GM12878 (cell line): ENCODE results near the gene IFT122. TPM values are rescaled to one million over a fixed set of nuclear protein-coding genes. Genes with fewer than 3 reads are reported as not detected.
"Not testable (repeated sequence)": the region's sequence is repeated elsewhere in the genome, so short reads cannot be mapped to it uniquely, and the experiment has no call there.

Experiments used
- ATAC-seq: fragments of 200-7000 bp; cut with Tn5 transposase; 3 replicates; pipeline ENCODE4 v1.9.1; 2020; ENCODE audit warnings: mild to moderate bottlenecking, moderate library complexity
- BruUV-seq: library from RNA; stranded (reverse); fragments of 400-500 nt; replicated peaks from 2 replicates; lab custom pipeline; 2021; lab: Mats Ljungman, UMichigan
- CTCF ChIA-PET: fragments of 300-600 bp; sonication (Branson Sonifier 250); formaldehyde crosslinking; extraction: SDS; loops from one replicate; lab custom pipeline; 2021; ENCODE audit warnings: inconsistent platforms; lab: Yijun Ruan, JAX
- POLR2A ChIA-PET: fragments of 350-600 bp; formaldehyde crosslinking; extraction: SDS; loops from one replicate; lab custom pipeline; 2021; ENCODE audit warnings: inconsistent platforms; lab: Charles Lee
- RAD21 ChIA-PET: fragments of 300-600 bp; sonication (Branson Sonifier 250); formaldehyde crosslinking; loops from one replicate; lab custom pipeline; 2023; ENCODE audit warnings: antibody characterized with exemption; ENCODE audit not compliant: unreplicated experiment; lab: Charles Lee
- SMC1A ChIA-PET: fragments of 300-600 bp; sonication (Branson Sonifier 250); formaldehyde crosslinking; loops from one replicate; lab custom pipeline; 2023; ENCODE audit not compliant: unreplicated experiment, uncharacterized antibody; lab: Charles Lee
- DNase-seq: peaks from one replicate; pipeline ENCODE4 v3.0.0-alpha.2; 2011; ENCODE audit warnings: low read depth, low spot score
- FAIRE-seq: peaks from 3 replicates; lab custom pipeline; 2011; peaks lifted over from hg19 to GRCh38; lab: Jason Lieb, UNC
- H2AFZ ChIP-seq: 2 replicates; pipeline ENCODE4 v1.6.0; 2011; ENCODE audit warnings: low read depth, low read length, control low read depth; ENCODE audit not compliant: control insufficient read depth
- H3K27ac ChIP-seq: 2 replicates; pipeline ENCODE4 v1.5.1; 2011; ENCODE audit warnings: control low read depth; ENCODE audit not compliant: control insufficient read depth, insufficient read depth
- H3K27me3 ChIP-seq, 2 experiments: replicated peaks in 1 of 2; 2 replicates each; pipeline versions ENCODE4 v1.6.0 to v1.6.1; 2011; ENCODE audit warnings: low read length in 1 of 2; ENCODE audit not compliant: control insufficient read depth in 2 of 2, insufficient read depth in 2 of 2
- H3K36me3 ChIP-seq, 2 experiments: 2 replicates each; pipeline ENCODE4 v1.5.1; 2011; ENCODE audit warnings: low read length in 1 of 2; ENCODE audit not compliant: control insufficient read depth in 2 of 2, insufficient read depth in 2 of 2
- H3K4me1 ChIP-seq: 2 replicates; pipeline ENCODE4 v1.6.1; 2011; ENCODE audit warnings: mild to moderate bottlenecking, low read length, moderate library complexity, mixed read lengths; ENCODE audit not compliant: control insufficient read depth, insufficient read depth
- H3K4me2 ChIP-seq: 2 replicates; pipeline ENCODE4 v1.6.0; 2011; ENCODE audit warnings: control low read depth; ENCODE audit not compliant: control insufficient read depth, insufficient read depth
- H3K4me3 ChIP-seq: fragments of 200-600 bp; sonication (generic); 2 replicates; pipeline ENCODE4 v1.5.1; 2016
- H3K79me2 ChIP-seq: 2 replicates; pipeline ENCODE4 v1.6.0; 2011; ENCODE audit warnings: low read length; ENCODE audit not compliant: control insufficient read depth, insufficient read depth
- H3K9ac ChIP-seq: 2 replicates; pipeline ENCODE4 v1.8.0; 2011; ENCODE audit warnings: low read length, control low read depth, mixed read lengths; ENCODE audit not compliant: control insufficient read depth, insufficient read depth
- H3K9me3 ChIP-seq: replicated peaks from 3 replicates; pipeline ENCODE4 v1.5.1; 2011; ENCODE audit warnings: mild to moderate bottlenecking, low read length; ENCODE audit not compliant: control insufficient read depth, insufficient read depth
- H4K20me1 ChIP-seq: 2 replicates; pipeline ENCODE4 v1.6.0; 2011; ENCODE audit not compliant: control insufficient read depth, insufficient read depth
- FOXK2 ChIP-seq: fragments of 450-650 bp; IDR thresholded peaks from 2 replicates; pipeline ENCODE4 v1.6.1; 2017; ENCODE audit warnings: mild to moderate bottlenecking, moderate library complexity
- FOXM1 ChIP-seq: IDR thresholded peaks from 2 replicates; pipeline ENCODE4 v1.6.1; 2012; ENCODE audit warnings: low read depth, mild to moderate bottlenecking, inconsistent platforms, low read length, moderate library complexity
- MYB ChIP-seq: fragments of 150-350 bp; IDR thresholded peaks from 2 replicates; pipeline ENCODE4 v1.6.1; 2014; ENCODE audit warnings: mild to moderate bottlenecking, low read depth, low read length, borderline replicate concordance
- RUNX3 ChIP-seq: IDR thresholded peaks from 2 replicates; pipeline ENCODE4 v1.6.1; 2012; ENCODE audit warnings: low read length, inconsistent platforms
- SIX5 ChIP-seq: IDR thresholded peaks from 2 replicates; pipeline ENCODE4 v1.6.1; 2011; ENCODE audit warnings: mild to moderate bottlenecking, low read depth, low read length, moderate library complexity; ENCODE audit not compliant: severe bottlenecking
- SMAD1 ChIP-seq: fragments of 450-650 bp; IDR thresholded peaks from 2 replicates; pipeline ENCODE4 v1.6.1; 2018; ENCODE audit warnings: mild to moderate bottlenecking, low read depth; ENCODE audit not compliant: partially characterized antibody
- WGBS: methylation state at CpG from one replicate; pipeline ENCODE4 v1.1.6; 2016; ENCODE audit warnings: low lambda C conversion rate; ENCODE audit not compliant: insufficient replicate concordance, insufficient coverage; ENCODE audit errors: missing lambda C conversion rate; 5-methylcytosine and 5-hydroxymethylcytosine counted together
- in situ Hi-C: fragments of 300-500 bp; cut with MboI; formaldehyde crosslinking; loops from 9 replicates; pipeline ENCODE4 v1.14.3; 2018; ENCODE audit warnings: mixed read lengths
- intact Hi-C: fragments of 100-400 bp; cut with micrococcal nuclease; formaldehyde crosslinking; loops from one replicate; pipeline ENCODE4 v1.14.2; 2022; ENCODE audit not compliant: unreplicated experiment
- polyA plus RNA-seq, 11 experiments: library from polyadenylated mRNA; depleted of rRNA in 4 of 11; unstranded in 6 of 11; stranded (reverse) in 5 of 11; fragments of >200 nt; fragmentation: Nextera tagmentation in 4 of 11; fragmentation: Illumina TruSeq in 1 of 11; extraction: Ambion mirVana in 4 of 11; extraction: Trizol in 1 of 11; gene quantifications; 1 replicate in 1 of 11; 2 replicates in 10 of 11; pipeline versions ENCODE4 v1.2.1 to v1.2.3, GENCODE V29; 2011 to 2016; ENCODE audit warnings: inconsistent platforms in 2 of 11, missing spikeins in 2 of 11, low read depth in 1 of 11
- total RNA-seq, 4 experiments: library from RNA; depleted of rRNA in 3 of 4; stranded (reverse); fragments of >200 nt in 3 of 4; fragmentation: Illumina TruSeq in 1 of 4; extraction: Trizol in 1 of 4; gene quantifications; 2 replicates each; pipeline versions ENCODE4 v1.2.1 to v1.2.3, GENCODE V29; 2013 to 2021
- TF ChIP-seq, protein P1 (sequence below): fragments of 450-650 bp; formaldehyde crosslinking; IDR thresholded peaks from 2 replicates; pipeline ENCODE4 v1.5.0; 2022; ENCODE audit warnings: mild to moderate bottlenecking, missing genetic modification characterization
- TF ChIP-seq, protein P2 (sequence below): IDR thresholded peaks from 2 replicates; pipeline ENCODE4 v1.6.1; 2011; ENCODE audit warnings: mild to moderate bottlenecking, low read depth, low read length, moderate library complexity; ENCODE audit not compliant: insufficient replicate concordance
- TF ChIP-seq, protein P3 (sequence below): fragments of 450-650 bp; IDR thresholded peaks from 2 replicates; pipeline ENCODE4 v1.6.1; 2014; ENCODE audit warnings: mild to moderate bottlenecking

IFT122 gene
- total and polyA plus RNA-seq, 10 of the 15 experiments (the other 5 are each of a cell fraction or from before 2014, with no cell fraction given), result 1.8 to 19.2 (median 8.4) TPM

- H3K27ac ChIP-seq, result no peak overlapping the region
- peaks cover 15% of the 10 kb centered on the region for H3K4me1 ChIP-seq
- H3K4me2 ChIP-seq, result no peak overlapping the region
- in situ Hi-C loops, result no loop called here
- ChIA-PET POLR2A (no interaction called here), CTCF (no interaction called here), SMC1A (no interaction called here), RAD21 (no interaction called here)
- intact Hi-C loops, result no loop called here
- no peaks in the 10 kb centered on the region for H4K20me1 ChIP-seq
- no peak overlapping the region for H3K4me3 ChIP-seq
- no peaks in the 10 kb centered on the region for H3K9me3 ChIP-seq
- TF ChIP-seq, protein P1, sequence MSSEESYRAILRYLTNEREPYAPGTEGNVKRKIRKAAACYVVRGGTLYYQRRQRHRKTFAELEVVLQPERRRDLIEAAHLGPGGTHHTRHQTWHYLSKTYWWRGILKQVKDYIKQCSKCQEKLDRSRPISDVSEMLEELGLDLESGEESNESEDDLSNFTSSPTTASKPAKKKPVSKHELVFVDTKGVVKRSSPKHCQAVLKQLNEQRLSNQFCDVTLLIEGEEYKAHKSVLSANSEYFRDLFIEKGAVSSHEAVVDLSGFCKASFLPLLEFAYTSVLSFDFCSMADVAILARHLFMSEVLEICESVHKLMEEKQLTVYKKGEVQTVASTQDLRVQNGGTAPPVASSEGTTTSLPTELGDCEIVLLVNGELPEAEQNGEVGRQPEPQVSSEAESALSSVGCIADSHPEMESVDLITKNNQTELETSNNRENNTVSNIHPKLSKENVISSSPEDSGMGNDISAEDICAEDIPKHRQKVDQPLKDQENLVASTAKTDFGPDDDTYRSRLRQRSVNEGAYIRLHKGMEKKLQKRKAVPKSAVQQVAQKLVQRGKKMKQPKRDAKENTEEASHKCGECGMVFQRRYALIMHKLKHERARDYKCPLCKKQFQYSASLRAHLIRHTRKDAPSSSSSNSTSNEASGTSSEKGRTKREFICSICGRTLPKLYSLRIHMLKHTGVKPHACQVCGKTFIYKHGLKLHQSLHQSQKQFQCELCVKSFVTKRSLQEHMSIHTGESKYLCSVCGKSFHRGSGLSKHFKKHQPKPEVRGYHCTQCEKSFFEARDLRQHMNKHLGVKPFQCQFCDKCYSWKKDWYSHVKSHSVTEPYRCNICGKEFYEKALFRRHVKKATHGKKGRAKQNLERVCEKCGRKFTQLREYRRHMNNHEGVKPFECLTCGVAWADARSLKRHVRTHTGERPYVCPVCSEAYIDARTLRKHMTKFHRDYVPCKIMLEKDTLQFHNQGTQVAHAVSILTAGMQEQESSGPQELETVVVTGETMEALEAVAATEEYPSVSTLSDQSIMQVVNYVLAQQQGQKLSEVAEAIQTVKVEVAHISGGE, result no peak
- TF ChIP-seq, protein P2, sequence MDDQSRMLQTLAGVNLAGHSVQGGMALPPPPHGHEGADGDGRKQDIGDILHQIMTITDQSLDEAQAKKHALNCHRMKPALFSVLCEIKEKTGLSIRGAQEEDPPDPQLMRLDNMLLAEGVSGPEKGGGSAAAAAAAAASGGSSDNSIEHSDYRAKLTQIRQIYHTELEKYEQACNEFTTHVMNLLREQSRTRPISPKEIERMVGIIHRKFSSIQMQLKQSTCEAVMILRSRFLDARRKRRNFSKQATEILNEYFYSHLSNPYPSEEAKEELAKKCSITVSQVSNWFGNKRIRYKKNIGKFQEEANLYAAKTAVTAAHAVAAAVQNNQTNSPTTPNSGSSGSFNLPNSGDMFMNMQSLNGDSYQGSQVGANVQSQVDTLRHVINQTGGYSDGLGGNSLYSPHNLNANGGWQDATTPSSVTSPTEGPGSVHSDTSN, result no peak
- TF ChIP-seq SIX5 (no peak), SMAD1 (no peak), MYB (no peak), FOXK2 (no peak), FOXM1 (no peak), RUNX3 (no peak)
- TF ChIP-seq, protein P3, sequence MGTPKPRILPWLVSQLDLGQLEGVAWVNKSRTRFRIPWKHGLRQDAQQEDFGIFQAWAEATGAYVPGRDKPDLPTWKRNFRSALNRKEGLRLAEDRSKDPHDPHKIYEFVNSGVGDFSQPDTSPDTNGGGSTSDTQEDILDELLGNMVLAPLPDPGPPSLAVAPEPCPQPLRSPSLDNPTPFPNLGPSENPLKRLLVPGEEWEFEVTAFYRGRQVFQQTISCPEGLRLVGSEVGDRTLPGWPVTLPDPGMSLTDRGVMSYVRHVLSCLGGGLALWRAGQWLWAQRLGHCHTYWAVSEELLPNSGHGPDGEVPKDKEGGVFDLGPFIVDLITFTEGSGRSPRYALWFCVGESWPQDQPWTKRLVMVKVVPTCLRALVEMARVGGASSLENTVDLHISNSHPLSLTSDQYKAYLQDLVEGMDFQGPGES, result no peak
- FAIRE-seq (no peak), DNase-seq (no peak), ATAC-seq (no peak)
- no peak overlapping the region for H3K9ac ChIP-seq
- no peak overlapping the region for H2AFZ ChIP-seq
- 97% methylated on average over 8 of the region's 8 CpGs for WGBS
- H3K36me3 ChIP-seq, result peaks cover 0 to 3% of the 10 kb centered on the region in 2 experiments; a peak in 2 of 4 replicates
- H3K79me2 ChIP-seq, result no peaks in the 10 kb centered on the region
- H3K27me3 ChIP-seq, result no peaks in the 10 kb centered on the region
- no TSS peak for BruUV-seq
Measured at GRCh38 chr3:129483870-129484269, 43.8 kb downstream of the IFT122 start.

DNA sequence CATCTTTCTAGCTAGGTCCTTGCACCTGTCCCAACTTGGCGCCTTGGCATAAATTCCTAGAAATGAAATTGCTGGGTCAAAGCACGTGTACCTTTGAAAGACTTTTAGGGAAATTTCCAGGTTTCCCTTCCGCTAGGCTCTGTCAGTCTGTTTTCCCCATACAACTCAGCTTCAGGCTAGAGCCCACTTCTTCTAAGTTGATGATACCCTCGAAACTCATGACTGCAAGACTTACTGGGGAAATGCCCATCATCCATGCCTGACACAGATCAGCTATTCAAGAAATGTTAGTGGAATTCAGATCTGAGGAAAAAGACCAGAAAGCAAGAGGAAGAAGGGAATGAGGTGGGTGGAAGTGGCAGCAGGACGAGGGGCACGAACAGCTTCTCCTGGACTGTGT is 45.1 kb downstream of the IFT122 start:
- WGBS, result 97% methylated on average over 6 of the region's 6 CpGs
- H3K36me3 ChIP-seq, H2AFZ ChIP-seq, H3K4me2 ChIP-seq, DNase-seq, H3K27ac ChIP-seq, ATAC-seq, H3K4me3 ChIP-seq, H3K9me3 ChIP-seq, FAIRE-seq, intact Hi-C loops, H4K20me1 ChIP-seq, H3K79me2 ChIP-seq, POLR2A ChIA-PET, BruUV-seq, in situ Hi-C loops, H3K9ac ChIP-seq, H3K27me3 ChIP-seq: not testable (repeated sequence)
- SMC1A ChIA-PET, result interaction anchor here (1.2 to 2.3 kb wide), 3 partner anchors 15 to 102 kb away, joined by 3 to 11 read pairs (median 6); no protein-coding TSS in a partner anchor
- RAD21 ChIA-PET, result interaction anchor here (1.2 kb wide), 1 partner anchor 102 kb away, joined by 4 read pairs; no protein-coding TSS in a partner anchor
- CTCF ChIA-PET, result interaction anchor here (2.3 to 2.8 kb wide), 2 partner anchors 98 to 101 kb away, joined by 6 to 20 read pairs; no protein-coding TSS in a partner anchor
- peaks cover 15% of the 10 kb centered on the region for H3K4me1 ChIP-seq
